HepG2 (cell line): ENCODE data around the gene IRF2BPL. TPM values are rescaled to one million over a fixed set of nuclear protein-coding genes. Genes with fewer than 3 reads are reported as not detected.

ENCODE experiments used
- ARNT2 ChIP-seq: sonication (generic); formaldehyde crosslinking; IDR thresholded peaks from 2 replicates; pipeline ENCODE4 v1.8.0; 2022; ENCODE audit warnings: mild to moderate bottlenecking, low read depth, missing genetic modification reagents, moderate library complexity
- ATF1 ChIP-seq: IDR thresholded peaks from 2 replicates; pipeline ENCODE4 v1.6.1; 2016; ENCODE audit warnings: mild to moderate bottlenecking, control low read depth
- HOXA9 ChIP-seq: sonication (generic); formaldehyde crosslinking; IDR thresholded peaks from 2 replicates; pipeline ENCODE4 v1.8.1; 2022; ENCODE audit warnings: missing genetic modification reagents, mild to moderate bottlenecking, moderate library complexity, borderline replicate concordance
- SMAD1 ChIP-seq: sonication (generic); formaldehyde crosslinking; IDR thresholded peaks from 2 replicates; pipeline ENCODE4 v1.4.0; 2020; ENCODE audit warnings: missing genetic modification reagents, low read depth, mild to moderate bottlenecking, borderline replicate concordance
- SMAD9 ChIP-seq: sonication (generic); formaldehyde crosslinking; IDR thresholded peaks from 2 replicates; pipeline ENCODE4 v1.5.1; 2020; ENCODE audit warnings: mild to moderate bottlenecking, missing genetic modification reagents
- SMYD3 ChIP-seq: sonication (generic); formaldehyde crosslinking; IDR thresholded peaks from 2 replicates; pipeline ENCODE4 v1.8.1; 2023; ENCODE audit warnings: mild to moderate bottlenecking, missing genetic modification reagents
- UBTF ChIP-seq: sonication (generic); formaldehyde crosslinking; IDR thresholded peaks from 2 replicates; pipeline ENCODE4 v1.4.0; 2020; ENCODE audit warnings: mild to moderate bottlenecking, missing genetic modification reagents
- ZNF121 ChIP-seq: sonication (generic); formaldehyde crosslinking; IDR thresholded peaks from 2 replicates; pipeline ENCODE4 v1.5.0; 2020; ENCODE audit warnings: mild to moderate bottlenecking, missing genetic modification reagents
- ZNF263 ChIP-seq: sonication (generic); formaldehyde crosslinking; IDR thresholded peaks from 2 replicates; pipeline ENCODE4 v1.4.0; 2020; ENCODE audit warnings: missing genetic modification reagents
- ZNF274 ChIP-seq: sonication (generic); formaldehyde crosslinking; IDR thresholded peaks from 2 replicates; pipeline ENCODE4 v1.5.1; 2020; ENCODE audit warnings: mild to moderate bottlenecking, missing genetic modification reagents
- ZNF331 ChIP-seq: sonication (generic); formaldehyde crosslinking; IDR thresholded peaks from 2 replicates; pipeline ENCODE4 v1.4.0; 2020; ENCODE audit warnings: missing genetic modification reagents
- ZNF446 ChIP-seq: sonication (generic); formaldehyde crosslinking; IDR thresholded peaks from 2 replicates; pipeline ENCODE4 v1.5.0; 2020; ENCODE audit warnings: mild to moderate bottlenecking, missing genetic modification reagents
- ZNF468 ChIP-seq: sonication (generic); formaldehyde crosslinking; IDR thresholded peaks from 2 replicates; pipeline ENCODE4 v1.8.0; 2022; ENCODE audit warnings: mild to moderate bottlenecking, moderate library complexity, missing genetic modification reagents
- ZNF670 ChIP-seq: sonication (generic); formaldehyde crosslinking; IDR thresholded peaks from 2 replicates; pipeline ENCODE4 v1.8.0; 2022; ENCODE audit warnings: mild to moderate bottlenecking, missing genetic modification reagents, borderline replicate concordance
- ZNF713 ChIP-seq: sonication (generic); formaldehyde crosslinking; IDR thresholded peaks from 2 replicates; pipeline ENCODE4 v1.4.0; 2020; ENCODE audit warnings: mild to moderate bottlenecking, missing genetic modification reagents
- ZNF850 ChIP-seq: sonication (generic); formaldehyde crosslinking; conservative IDR thresholded peaks from 2 replicates; pipeline ENCODE4 v1.9.0; 2021; ENCODE audit warnings: mild to moderate bottlenecking, missing genetic modification reagents
- polyA plus RNA-seq, 8 experiments: library from polyadenylated mRNA; depleted of rRNA in 3 of 8; stranded (reverse) in 7 of 8; unstranded in 1 of 8; fragments of >200 nt; fragmentation: Illumina TruSeq in 4 of 8; extraction: Trizol in 4 of 8; gene quantifications; 2 replicates each; pipeline versions ENCODE4 v1.2.1 to v1.2.3, GENCODE V29; 2011 to 2016; ENCODE audit warnings: low read depth in 4 of 8, missing spikeins in 1 of 8, mixed read lengths in 1 of 8; ENCODE audit not compliant: insufficient read depth in 1 of 8
- total RNA-seq, 5 experiments: library from RNA; depleted of rRNA; stranded (reverse); fragments of >200 nt; fragmentation: Illumina TruSeq; extraction: Trizol; gene quantifications; 2 replicates each; pipeline ENCODE4 v1.2.3, GENCODE V29; 2016; ENCODE audit warnings: low read depth in 1 of 5
- TF ChIP-seq, protein P1 (sequence below): IDR thresholded peaks from 2 replicates; pipeline ENCODE4 v1.6.1; 2016; ENCODE audit warnings: mild to moderate bottlenecking, missing biosample characterization, missing genetic modification reagents
- TF ChIP-seq, protein P2 (sequence below): sonication (generic); formaldehyde crosslinking; IDR thresholded peaks from 2 replicates; pipeline ENCODE4 v1.4.0; 2020; ENCODE audit warnings: missing genetic modification reagents
- TF ChIP-seq, protein P3 (sequence below), 2 experiments: fragments of 450-650 bp in 1 of 2; sonication (generic) in 1 of 2; formaldehyde crosslinking; IDR thresholded peaks; 2 replicates each; pipeline versions ENCODE4 v1.5.0 to v1.8.0; 2020 to 2022; ENCODE audit warnings: mild to moderate bottlenecking in 1 of 2, missing genetic modification reagents in 1 of 2

IRF2BPL gene
- total and polyA plus RNA-seq, 2 of the 13 experiments (the other 11 are each of a cell fraction or from before 2014, with no cell fraction given) = 6.6 to 8.4 TPM

DNA sequence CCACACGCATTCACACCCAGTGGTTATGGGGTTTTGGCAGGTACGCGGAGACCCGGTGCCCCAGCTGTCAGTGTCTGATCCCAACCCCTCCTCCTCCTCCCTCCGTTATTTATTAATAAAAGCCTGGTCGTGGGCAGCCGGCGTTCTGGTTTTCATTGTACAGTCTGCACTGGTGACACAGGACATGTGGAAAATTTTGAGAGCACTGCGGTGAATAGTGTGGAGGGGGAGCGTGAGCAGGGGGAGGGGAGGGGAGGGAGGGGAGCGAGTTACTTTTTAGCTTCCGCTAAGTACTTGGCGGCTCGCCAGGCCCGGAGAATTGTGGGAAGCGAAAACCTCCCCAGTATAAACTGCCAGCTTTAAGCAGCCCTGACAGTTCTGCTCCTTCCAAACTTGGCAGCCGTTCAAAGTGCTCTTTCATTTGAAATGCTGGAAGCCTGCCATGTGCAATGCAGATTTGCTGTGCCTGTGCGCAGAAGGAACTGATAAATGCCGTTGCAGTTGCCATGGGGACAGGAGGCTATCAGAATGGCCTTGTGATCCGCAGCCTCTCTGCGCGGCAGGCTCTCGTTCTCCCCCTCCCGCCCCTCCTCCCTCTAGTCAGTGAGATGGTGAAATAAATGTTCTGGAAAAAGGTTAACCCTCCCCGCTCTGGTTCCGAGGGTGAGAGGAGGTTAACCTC lies 11.7 kb upstream of the IRF2BPL start (continued):
- TF ChIP-seq SMAD1 (CRISPR knock-in tag) = peak; percentile 29; the same call in 1 of the 2 replicates
- TF ChIP-seq SMAD9 (CRISPR knock-in tag) = no peak
- peak; percentile 38; the same call in 1 of the 2 replicates for TF ChIP-seq UBTF (CRISPR knock-in tag)
- TF ChIP-seq ZNF121 (CRISPR knock-in tag) = no peak
- no peak for TF ChIP-seq ZNF713 (CRISPR knock-in tag)
- TF ChIP-seq SMYD3 (CRISPR knock-in tag) = no peak
- peak; percentile 60; the same call in 1 of the 2 replicates for TF ChIP-seq ZNF670
- TF ChIP-seq, protein P1, sequence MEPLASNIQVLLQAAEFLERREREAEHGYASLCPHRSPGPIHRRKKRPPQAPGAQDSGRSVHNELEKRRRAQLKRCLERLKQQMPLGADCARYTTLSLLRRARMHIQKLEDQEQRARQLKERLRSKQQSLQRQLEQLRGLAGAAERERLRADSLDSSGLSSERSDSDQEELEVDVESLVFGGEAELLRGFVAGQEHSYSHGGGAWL = no peak
- TF ChIP-seq ZNF331 (CRISPR knock-in tag) = no peak; the same call in none of the 2 replicates
- peak; percentile 84 for TF ChIP-seq ZNF263 (CRISPR knock-in tag)
- TF ChIP-seq, protein P2, sequence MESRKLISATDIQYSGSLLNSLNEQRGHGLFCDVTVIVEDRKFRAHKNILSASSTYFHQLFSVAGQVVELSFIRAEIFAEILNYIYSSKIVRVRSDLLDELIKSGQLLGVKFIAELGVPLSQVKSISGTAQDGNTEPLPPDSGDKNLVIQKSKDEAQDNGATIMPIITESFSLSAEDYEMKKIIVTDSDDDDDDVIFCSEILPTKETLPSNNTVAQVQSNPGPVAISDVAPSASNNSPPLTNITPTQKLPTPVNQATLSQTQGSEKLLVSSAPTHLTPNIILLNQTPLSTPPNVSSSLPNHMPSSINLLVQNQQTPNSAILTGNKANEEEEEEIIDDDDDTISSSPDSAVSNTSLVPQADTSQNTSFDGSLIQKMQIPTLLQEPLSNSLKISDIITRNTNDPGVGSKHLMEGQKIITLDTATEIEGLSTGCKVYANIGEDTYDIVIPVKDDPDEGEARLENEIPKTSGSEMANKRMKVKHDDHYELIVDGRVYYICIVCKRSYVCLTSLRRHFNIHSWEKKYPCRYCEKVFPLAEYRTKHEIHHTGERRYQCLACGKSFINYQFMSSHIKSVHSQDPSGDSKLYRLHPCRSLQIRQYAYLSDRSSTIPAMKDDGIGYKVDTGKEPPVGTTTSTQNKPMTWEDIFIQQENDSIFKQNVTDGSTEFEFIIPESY = no peak
- no peak for TF ChIP-seq ARNT2 (CRISPR knock-in tag)
- no peak for TF ChIP-seq ZNF274 (CRISPR knock-in tag)
- no peak for TF ChIP-seq HOXA9 (CRISPR knock-in tag)
- TF ChIP-seq, protein P3, sequence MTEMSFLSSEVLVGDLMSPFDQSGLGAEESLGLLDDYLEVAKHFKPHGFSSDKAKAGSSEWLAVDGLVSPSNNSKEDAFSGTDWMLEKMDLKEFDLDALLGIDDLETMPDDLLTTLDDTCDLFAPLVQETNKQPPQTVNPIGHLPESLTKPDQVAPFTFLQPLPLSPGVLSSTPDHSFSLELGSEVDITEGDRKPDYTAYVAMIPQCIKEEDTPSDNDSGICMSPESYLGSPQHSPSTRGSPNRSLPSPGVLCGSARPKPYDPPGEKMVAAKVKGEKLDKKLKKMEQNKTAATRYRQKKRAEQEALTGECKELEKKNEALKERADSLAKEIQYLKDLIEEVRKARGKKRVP (CRISPR knock-in tag; IDR thresholded peaks at IDR 0.05) = 0 out of 4 replicates have a peak, but pooled peaks of 1 of the 2 experiments have one; percentile 44
- no peak for TF ChIP-seq ZNF446 (CRISPR knock-in tag)
- no peak for TF ChIP-seq ATF1 (CRISPR knock-in tag)
- TF ChIP-seq ZNF468 = no peak
- TF ChIP-seq ZNF850 (CRISPR knock-in tag) = peak; percentile 71; the same call in 1 of the 2 replicates
